ENCODE results near the gene CACNG6.

CACNG6 gene

DNA sequence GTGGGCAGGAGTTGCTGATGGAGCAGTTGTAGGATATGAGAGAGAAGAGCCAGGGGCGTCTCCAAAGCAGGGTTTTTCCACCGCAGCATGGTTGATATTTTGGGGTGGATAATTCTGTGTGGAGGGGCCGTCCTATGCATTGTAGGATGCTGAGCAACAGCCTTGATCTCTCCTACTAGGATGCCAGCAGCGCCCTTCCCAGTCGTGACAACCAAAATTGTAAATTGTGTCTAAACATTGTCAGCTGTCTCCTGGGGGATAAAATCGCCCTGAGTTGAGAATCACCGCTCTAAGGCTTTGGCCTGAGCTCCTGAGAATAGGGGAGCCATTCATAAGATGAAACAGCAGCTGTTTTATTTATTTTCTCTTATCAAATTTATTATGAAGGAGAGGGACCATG is 24.5 kb upstream of the CACNG6 start:
- no peak for DNase-seq (ENCODE audit: extremely low read depth in 1 of 2, low read depth in 1 of 2)

DNA sequence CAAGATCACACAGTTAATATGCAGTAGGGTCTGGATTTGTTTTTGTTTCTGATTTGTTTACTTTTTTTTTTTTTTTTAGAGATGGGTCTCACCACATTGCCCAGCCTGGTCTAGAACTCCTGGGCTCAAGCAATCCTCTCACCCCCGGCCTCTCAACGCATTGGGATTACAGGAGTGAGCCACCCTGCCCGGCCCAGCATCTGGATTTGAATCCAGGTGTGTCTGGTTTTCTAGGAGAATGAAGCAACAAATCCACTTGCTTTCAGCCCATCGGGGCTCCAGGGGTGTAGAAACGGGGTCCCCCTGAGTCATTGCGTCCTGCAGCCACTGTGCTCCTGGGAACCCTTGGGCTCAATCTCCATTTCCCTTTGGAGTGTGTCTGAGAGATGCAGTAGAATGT is 22.1 kb upstream of the CACNG6 start:
- no peak for DNase-seq (ENCODE audit: extremely low read depth in 1 of 2, low read depth in 1 of 2)

DNA sequence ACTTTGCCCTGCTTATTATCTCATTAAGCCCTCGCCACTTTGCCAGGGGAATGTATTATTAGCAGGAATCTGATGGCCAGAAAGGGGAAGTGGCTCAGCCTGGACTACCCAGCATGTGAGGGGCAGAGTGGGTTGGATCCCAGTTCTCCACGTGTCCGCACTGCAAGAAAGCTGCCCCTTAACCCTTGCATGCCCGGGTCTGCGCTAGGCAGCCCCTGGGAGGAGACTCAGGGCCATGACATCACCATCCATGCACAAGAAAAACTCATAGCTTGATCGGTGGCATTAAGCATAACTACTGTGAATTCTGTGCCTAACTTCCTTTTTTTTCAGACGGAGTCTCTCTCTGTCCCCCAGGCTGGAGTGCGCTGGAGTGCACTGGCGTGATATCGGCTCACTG is 19.8 kb upstream of the CACNG6 start:
- no peak for DNase-seq (ENCODE audit: extremely low read depth in 1 of 2, low read depth in 1 of 2)

DNA sequence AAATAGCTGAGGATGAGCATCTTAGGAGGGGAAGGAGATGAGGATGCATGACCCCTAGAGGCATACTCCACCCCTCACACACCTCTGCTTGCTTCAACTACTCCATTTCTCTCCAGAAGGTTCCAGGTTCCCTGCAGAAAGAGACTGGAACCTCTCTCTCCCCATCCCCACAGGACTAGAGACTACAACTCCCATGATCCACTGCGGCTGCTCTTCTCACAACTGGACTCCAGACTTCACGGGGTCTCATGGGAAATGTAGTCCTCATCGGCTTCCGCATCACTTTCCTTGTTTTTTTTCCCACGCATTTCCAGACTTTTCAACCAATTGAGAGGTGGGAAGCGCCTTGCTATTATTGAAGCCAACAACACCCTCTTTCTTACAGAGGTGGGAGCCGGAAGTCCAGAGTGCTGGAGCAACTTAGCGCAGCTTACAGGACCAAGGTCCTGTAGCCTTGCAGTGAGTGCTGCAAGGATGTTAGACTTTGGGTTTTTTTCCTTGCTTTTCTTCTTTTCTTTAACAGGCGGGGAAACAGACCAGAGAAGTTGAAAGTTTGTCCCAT is 13.9 kb upstream of the CACNG6 start:
- peak; percentile 12 to 36 for DNase-seq (ENCODE audit: extremely low read depth in 1 of 2, low read depth in 1 of 2)

DNA sequence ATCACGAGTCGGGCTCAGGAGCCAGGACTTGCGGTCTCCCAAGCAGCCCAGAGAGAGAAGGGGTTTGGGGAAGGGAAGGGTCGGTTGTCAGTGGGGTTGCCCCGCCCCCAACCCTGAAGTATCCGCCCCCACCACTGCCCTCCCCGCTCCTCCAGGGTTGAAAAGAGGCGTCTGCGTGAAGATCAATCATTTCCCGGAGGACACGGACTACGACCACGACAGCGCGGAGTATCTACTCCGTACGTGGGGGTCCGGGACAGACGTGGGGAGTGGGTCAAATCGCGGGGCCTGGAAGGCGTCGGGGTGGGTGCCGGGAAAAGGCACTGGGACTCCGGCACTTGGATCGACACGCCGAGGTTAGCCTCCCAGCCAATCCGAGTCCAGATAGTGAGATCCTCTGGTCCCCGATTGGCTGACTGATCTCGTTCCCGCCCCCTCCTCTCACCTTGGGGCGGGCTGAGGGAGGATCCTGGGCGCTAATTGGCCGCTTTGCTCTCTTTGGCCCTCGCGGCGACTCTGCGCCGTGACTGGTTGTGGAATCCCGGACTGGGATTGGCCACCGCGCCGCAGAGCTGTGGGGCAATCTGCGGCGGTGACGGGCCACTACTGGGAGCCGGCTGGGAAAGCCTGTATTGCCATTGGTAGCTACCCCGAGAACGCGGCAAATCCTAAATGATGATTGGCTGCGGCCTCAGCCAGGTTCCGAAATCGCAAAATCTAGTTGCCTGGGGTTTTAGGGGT is 13.3 kb upstream of the CACNG6 start:
- no peak for DNase-seq (ENCODE audit: extremely low read depth in 1 of 2, low read depth in 1 of 2)

DNA sequence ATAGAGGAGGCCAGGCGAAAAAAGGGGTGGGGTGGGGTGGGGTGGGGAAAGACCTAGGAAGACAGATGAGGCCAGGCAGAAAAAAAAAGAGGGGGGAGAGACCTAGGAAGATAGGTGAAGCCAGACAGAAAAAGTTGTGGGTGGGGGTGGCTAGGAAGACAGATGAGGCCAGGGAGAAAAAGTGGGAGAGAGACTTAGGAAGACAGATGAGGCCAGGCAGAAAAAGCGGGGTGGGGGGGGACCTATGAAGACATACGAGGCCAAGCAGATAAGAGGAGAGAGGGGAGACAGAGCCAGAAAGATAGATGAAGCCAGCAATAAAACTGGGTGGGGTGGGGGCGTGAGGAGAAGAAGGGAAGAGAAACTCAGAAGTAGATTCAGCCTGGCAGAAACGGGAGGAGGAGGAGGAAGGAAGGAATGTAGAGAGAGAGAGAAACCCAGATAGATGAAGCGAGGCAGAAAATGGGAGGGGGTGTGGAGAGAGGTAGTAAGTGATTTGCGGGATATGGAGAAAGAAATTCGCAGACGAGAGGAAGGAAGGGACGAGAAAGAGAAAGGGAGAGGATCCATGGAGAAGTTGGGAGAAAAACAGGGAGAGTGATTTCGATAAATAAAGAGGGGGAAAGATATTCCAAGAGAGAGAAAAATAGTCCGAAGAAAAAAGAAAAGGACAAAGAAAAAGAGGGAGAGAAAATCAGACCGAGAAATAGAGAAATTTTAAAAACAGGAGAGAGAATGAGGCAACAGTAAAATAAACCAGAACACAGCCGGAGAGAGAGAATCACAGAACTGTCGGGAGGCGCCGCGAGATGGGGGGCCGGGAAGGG is 12.2 kb upstream of the CACNG6 start:
- DNase-seq (ENCODE audit: extremely low read depth in 1 of 2, low read depth in 1 of 2) = no peak

DNA sequence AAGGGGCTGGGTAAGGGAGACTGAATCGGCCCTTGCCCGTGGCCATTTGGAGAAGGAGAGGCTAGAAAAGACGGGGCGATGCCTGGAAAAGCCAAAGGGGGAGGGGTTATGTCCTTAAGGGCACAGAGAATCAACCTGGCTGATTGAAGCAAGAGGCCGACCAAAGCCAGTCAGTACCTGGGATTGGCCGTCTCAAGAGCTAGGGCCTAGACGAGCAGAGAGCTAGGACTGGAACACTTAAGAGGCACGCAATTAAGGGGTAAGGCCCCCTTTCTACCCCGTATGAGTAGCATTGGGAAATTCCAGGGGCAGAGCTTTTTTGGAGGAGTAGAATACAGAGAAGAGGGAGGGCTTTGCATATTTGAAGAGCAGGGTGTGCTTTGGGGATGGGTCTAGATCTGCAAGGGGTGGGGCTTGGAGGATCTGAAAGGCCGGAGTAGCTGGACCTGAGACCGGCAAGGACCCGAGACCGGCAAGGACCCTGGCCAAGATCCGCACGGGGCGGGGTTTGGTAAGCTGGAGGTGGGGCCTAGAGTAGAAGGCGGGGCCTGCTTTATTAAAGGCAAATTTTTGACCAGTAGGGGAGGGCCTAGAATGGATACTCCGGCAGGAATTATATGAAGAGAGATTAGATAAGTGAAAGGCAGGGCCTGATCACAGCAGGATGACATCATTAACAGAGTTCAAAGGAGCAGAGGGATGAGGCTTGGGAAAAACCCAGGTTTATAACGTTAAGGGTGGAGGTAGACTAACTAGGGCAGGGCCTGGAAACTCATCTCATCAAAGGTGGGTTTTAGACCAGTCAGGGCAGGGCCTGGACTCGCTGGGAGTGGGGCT is 10.7 kb upstream of the CACNG6 start:
- no peak for DNase-seq (ENCODE audit: extremely low read depth in 1 of 2, low read depth in 1 of 2)

- DNase-seq (ENCODE audit: extremely low read depth in 1 of 2, low read depth in 1 of 2) = no peak
These were observed 10.0 kb upstream of the CACNG6 start for GRCh38 chr19:53981376-53981951.

DNA sequence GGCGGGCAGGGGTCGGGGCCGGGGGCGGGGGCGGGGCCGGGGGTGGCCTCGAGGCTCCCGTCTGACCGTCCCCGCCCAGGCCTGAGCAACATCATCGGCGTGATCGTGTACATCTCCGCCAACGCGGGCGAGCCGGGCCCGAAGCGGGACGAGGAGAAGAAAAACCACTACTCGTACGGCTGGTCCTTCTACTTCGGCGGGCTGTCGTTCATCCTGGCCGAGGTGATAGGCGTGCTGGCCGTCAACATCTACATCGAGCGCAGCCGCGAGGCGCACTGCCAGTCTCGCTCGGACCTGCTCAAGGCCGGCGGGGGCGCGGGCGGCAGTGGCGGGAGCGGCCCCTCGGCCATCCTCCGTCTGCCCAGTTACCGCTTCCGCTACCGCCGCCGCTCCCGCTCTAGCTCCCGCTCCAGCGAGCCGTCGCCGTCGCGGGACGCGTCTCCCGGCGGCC is 9.4 kb upstream of the CACNG6 start:
- no peak for DNase-seq (ENCODE audit: extremely low read depth in 1 of 2, low read depth in 1 of 2)

DNA sequence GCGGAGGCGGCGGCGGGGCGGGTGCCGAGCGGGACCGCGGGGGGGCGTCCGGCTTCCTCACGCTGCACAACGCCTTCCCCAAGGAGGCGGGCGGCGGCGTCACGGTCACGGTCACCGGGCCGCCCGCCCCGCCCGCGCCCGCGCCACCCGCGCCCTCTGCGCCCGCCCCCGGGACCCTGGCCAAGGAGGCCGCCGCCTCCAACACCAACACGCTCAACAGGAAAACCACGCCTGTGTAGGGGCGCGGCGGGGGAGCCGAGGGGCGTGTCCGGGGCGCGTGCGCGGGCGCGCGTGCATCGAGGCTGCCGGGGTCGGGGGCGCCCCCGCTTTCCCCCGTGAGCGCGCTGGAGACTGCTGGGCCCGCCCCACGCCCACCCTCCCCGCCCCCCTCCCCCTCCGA is 8.8 kb upstream of the CACNG6 start:
- no peak for DNase-seq (ENCODE audit: extremely low read depth in 1 of 2, low read depth in 1 of 2)

GRCh38 chr19:53983457-53984289 is 7.8 kb upstream of the CACNG6 start:
- no peak for DNase-seq (ENCODE audit: extremely low read depth in 1 of 2, low read depth in 1 of 2)

DNA sequence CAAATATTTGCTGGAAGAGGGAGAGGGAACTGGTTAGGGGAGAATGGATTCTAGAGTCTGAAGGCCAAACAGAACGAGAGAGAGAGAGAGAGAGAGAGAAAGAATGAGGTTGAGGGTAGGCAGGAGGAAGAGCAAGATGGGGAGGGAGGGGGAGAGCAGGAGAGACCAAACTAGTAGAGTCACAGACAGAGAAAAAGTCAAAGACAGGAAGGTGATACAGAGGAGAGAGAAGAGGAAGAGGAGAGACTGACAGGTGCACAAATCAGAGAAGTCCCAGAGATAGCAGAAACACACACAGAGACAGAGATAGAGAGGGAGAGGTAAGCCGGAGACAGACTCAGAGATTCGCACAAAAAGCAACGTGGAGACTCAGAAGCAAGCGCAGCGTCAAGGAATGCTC is 5.6 kb upstream of the CACNG6 start:
- no peak for DNase-seq (ENCODE audit: extremely low read depth in 1 of 2, low read depth in 1 of 2)

DNA sequence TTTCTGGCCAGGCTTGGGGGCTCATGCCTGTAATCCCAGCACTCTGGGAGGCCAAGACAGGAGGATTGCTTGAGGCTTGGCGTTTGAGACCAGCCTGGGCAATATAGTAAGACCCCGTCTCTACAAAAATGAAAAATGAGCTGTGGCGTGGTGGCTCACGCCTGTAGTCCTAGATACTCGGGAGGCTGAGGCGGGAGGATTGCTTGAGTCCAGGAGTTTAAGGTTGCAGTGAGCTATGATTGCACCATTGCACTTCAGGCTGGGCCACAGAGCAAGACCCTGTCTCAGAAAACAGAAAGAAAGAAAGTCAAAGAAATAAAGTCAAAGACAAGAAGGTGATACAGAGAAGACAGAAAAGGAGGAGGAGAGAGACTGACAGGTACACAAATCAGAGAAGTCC is 2.5 kb upstream of the CACNG6 start:
- DNase-seq (ENCODE audit: extremely low read depth in 1 of 2, low read depth in 1 of 2) = no peak

GRCh38 chr19:53989600-53990533 is 1.6 kb upstream of the CACNG6 start:
- DNase-seq (ENCODE audit: extremely low read depth in 1 of 2, low read depth in 1 of 2) = no peak

DNA sequence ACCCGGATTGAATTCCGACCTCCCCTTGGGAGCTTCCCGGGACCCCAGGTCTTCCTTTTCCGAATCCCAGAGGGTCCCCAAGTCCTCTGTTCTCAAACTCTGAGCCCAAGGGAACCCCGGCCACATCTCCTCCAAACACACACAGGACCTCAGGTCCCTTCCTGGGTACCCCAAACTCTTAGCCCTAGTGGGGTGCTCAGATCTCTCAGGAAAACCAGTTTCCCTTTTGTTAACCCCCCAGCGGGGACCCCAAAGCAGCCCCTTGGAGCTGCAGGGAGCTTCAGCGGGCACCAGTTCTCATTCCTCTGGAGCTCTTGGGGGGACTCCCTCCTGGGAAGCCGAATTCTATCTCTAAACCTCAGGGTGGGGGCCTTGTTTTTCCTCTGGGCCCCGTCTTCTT is 774 bp downstream of the CACNG6 start:
- DNase-seq (ENCODE audit: extremely low read depth in 1 of 2, low read depth in 1 of 2) = no peak

DNA sequence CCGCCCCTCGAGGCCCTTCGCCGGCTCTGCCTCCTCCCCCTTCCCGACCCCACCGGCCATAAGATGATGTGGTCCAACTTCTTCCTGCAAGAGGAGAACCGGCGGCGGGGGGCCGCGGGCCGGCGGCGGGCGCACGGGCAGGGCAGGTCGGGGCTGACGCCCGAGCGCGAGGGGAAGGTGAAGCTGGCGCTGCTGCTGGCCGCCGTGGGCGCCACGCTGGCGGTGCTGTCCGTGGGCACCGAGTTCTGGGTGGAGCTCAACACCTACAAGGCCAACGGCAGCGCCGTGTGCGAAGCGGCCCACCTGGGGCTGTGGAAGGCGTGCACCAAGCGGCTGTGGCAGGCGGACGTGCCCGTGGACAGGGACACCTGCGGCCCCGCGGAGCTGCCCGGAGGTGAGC is 1.4 kb downstream of the CACNG6 start:
- no peak for DNase-seq (ENCODE audit: extremely low read depth in 1 of 2, low read depth in 1 of 2)

GRCh38 chr19:53993448-53993847 is 2.0 kb downstream of the CACNG6 start:
- no peak for DNase-seq (ENCODE audit: extremely low read depth in 1 of 2, low read depth in 1 of 2)

DNA sequence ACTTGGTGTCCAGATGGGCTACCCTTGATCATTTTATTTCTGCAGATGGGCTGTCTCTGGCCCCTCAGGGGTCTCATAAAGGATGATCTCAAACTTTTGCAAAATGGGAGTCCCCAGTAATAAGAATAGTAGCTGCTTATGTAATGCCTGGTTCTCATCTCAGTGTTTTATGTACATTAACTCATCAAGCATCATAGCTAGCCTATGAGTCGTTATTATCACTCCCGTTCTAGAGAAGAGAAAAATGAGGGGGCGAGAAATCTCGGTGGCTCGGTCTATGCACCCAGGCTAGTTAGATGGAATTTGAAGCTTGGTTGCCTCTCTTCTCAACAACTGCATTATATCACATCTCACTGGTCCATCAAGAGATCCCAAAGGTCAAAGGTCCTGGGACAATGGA is 3.4 kb downstream of the CACNG6 start:
- no peak for DNase-seq (ENCODE audit: extremely low read depth in 1 of 2, low read depth in 1 of 2)

DNA sequence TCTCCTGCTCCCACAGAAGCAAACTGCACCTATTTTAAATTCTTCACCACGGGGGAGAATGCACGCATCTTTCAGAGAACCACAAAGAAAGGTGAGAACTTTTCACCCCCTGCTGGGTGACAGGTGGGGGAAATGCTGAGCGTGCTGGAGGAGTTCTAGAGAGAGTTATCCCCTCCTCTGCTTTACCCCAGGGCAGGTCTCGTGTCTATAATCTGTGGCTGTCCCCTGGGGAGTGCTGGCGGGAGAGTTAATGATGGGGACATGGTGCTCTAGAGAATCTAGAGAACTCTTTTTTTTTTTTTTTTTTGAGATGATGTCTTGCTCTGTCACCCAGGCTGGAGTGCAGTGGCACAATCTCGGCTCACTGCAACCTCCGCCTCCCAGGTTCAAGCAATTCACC is 6.8 kb downstream of the CACNG6 start:
- no peak for DNase-seq (ENCODE audit: extremely low read depth in 1 of 2, low read depth in 1 of 2)

Measured in activated CD8-positive, alpha-beta memory T cell treated with anti-CD3 and anti-CD28 coated beads for 1 hour (primary cell).